ENCODE results near the gene ATF7.
A peak's percentile ranks its signal among the peaks of the same experiment; 100 is the strongest.

Gene ATF7

DNA sequence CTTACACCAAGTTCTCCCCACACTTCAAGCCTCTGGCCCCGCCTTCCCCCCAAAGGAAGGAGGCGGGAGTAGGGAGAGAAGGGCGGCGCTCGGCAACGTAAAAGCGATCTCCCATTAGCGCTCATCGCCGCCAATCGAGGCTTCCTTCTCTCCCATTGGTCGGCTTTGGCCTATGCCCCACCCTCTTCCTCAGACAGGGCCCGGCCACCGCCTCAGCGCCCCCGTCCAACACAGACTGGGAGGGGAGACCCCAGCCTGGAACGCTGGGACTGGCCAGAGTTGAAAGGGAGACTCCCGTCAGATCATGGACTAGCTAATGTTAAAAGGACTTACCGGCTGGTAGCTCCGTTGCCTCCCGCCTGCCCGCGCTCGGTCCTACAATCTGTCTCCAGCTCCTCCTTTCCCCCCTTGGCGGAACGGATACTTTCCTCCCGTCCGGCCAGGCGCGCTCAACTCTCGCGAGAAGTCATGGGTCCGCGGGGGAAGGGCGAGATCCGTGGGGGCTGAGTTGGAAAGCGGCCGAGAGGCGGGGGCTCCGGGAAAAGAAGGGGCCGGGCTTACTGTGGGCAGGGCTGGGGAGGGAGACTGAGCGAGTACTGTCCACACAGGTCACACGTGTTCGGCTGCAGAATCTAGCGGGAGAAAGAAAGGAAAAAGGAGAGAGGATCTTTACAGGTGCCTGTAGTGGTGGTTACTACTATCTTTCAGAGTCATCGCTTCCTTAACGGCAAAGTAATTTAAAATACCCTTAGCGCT is at the start of gene ATF7:
Gene ATF7 (minus strand): TSS at position 437 of the 756 bp plus-strand sequence. CDS start 25,382 bp downstream, outside the sequence.
- no peak for TF ChIP-seq ZFX (IDR thresholded peaks at IDR 0.05; ENCODE audit: borderline replicate concordance)
- TF ChIP-seq, protein P1, sequence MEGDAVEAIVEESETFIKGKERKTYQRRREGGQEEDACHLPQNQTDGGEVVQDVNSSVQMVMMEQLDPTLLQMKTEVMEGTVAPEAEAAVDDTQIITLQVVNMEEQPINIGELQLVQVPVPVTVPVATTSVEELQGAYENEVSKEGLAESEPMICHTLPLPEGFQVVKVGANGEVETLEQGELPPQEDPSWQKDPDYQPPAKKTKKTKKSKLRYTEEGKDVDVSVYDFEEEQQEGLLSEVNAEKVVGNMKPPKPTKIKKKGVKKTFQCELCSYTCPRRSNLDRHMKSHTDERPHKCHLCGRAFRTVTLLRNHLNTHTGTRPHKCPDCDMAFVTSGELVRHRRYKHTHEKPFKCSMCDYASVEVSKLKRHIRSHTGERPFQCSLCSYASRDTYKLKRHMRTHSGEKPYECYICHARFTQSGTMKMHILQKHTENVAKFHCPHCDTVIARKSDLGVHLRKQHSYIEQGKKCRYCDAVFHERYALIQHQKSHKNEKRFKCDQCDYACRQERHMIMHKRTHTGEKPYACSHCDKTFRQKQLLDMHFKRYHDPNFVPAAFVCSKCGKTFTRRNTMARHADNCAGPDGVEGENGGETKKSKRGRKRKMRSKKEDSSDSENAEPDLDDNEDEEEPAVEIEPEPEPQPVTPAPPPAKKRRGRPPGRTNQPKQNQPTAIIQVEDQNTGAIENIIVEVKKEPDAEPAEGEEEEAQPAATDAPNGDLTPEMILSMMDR (IDR thresholded peaks at IDR 0.05), result no peak
- H3K27ac ChIP-seq, result peak within 1 kb of the TSS; percentile 83

DNA sequence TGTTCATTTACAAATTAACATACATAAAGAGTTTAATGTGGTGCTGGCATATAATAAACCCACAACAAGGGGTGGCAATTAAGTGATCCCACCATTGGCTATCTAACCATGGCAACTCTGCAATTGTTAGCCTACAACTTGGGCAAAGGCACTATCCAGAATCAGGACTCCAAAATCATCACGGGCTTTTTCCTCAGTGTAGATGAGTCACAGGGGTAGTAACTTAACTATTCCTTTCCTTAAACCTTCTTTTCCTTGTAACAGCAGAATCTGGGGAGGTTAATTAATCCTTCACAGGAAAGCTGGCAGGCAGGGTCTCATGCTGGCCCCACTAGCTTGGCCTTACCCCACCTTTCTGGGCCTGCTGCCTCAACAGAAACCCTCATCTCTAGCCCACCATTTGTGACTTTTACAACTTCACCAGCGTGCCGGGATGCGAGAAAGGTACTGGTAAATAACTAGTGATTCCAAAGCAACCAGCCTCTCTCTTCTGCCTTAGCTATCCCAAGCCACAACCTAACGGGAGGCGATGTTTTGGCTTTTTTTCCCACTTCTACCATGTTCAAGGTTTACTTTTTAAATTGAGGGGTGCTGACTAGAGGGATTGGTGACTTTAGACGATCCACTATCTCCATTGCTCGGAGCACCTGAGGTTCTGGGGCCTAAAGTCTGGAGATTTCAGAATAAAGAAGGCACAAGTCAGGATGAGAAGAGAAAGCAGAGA is 49.0 kb upstream of the ATF7 start:
- TF ChIP-seq, protein P1 (IDR thresholded peaks at IDR 0.05), result no peak
- TF ChIP-seq ZFX (IDR thresholded peaks at IDR 0.05; ENCODE audit: borderline replicate concordance), result no peak
- H3K27ac ChIP-seq, result peak overlapping the region; percentile 97

DNA sequence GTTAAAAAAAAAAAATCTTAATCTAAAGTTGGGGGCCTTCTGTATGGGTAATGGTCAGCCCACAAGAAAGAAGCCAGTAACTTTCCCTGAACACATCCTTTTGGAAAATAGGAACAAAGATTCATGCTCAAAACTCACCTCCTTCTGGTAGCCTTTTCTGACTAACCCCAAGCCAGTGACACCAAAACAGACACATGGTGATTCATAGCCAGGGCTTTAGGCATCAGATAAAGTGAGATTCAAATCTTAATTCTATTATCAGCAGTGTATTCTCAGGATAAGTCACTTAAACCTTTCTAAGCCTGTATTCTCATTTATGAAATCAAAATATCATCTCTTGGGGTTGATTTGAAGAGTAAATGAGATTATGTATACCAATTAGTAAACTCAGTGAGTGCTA is 44.8 kb upstream of the ATF7 start:
- no peak for TF ChIP-seq ZFX (IDR thresholded peaks at IDR 0.05; ENCODE audit: borderline replicate concordance)
- TF ChIP-seq, protein P1 (IDR thresholded peaks at IDR 0.05), result no peak
- H3K27ac ChIP-seq, result peak overlapping the region; percentile 49; the same call in 1 of the 2 replicates

DNA sequence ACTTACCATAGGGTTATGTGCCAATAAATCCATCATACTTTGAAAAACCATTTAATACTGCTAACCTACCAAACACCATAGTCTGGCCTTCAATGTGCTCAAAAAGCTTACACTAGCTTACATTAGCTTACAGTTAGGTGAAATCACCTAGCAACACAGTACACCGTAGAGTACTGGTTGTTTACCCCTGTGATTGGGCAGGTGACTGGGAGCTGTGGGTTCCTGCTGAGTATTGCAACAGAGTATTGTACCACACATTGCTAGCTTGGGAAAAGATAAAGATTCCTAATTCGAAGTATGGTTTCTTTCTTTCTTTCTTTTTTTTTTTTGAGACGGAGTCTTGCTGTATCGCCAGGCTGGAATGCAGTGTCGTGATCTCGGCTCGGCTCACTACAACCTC is 44.1 kb upstream of the ATF7 start:
- peak overlapping the region; percentile 49; the same call in 1 of the 2 replicates for H3K27ac ChIP-seq
- TF ChIP-seq ZFX (IDR thresholded peaks at IDR 0.05; ENCODE audit: borderline replicate concordance), result no peak
- TF ChIP-seq, protein P1 (IDR thresholded peaks at IDR 0.05), result no peak

GRCh38 chr12:53667080-53667479 is 40.9 kb upstream of the ATF7 start:
- TF ChIP-seq ZFX (IDR thresholded peaks at IDR 0.05; ENCODE audit: borderline replicate concordance), result no peak
- TF ChIP-seq, protein P1 (IDR thresholded peaks at IDR 0.05), result no peak
- peak overlapping the region; percentile 60 for H3K27ac ChIP-seq

- TF ChIP-seq, protein P1 (IDR thresholded peaks at IDR 0.05), result no peak
- no peak for TF ChIP-seq ZFX (IDR thresholded peaks at IDR 0.05; ENCODE audit: borderline replicate concordance)
- peak overlapping the region; percentile 30 for H3K27ac ChIP-seq
Observed at GRCh38 chr12:53664936-53665335, 38.8 kb upstream of the ATF7 start.

DNA sequence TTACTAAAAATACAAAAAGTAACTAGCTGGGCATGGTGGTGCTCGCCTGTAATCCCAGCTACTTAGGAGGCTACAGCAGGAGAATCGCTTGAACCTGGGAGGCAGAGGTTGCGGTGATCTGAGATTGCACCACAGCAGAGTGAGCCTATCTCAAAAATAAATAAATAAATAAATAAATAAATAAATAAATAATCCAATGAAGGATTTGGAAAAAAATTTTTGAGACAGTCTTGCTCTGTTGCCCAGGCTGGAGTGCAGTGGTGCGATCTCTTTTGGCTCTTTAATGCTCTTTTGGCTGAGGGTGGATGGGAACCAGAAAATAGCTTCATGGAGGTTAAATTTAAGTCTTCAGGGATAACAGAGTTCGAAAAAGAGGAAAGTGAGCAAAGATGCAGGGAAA is 38.0 kb upstream of the ATF7 start:
- no peak for TF ChIP-seq ZFX (IDR thresholded peaks at IDR 0.05; ENCODE audit: borderline replicate concordance)
- TF ChIP-seq, protein P1 (IDR thresholded peaks at IDR 0.05), result no peak
- peak overlapping the region; percentile 30 for H3K27ac ChIP-seq
